PFSK-1 (cell line): ENCODE data around the gene MOBP.

Experiments
- POLR2AphosphoS5 ChIP-seq: IDR thresholded peaks from 2 replicates; pipeline ENCODE4 v1.6.1; 2012; ENCODE audit warnings: low read depth, mild to moderate bottlenecking, control low read depth, low read length, moderate library complexity
- REST ChIP-seq, 2 experiments: IDR thresholded peaks; 2 replicates each; pipeline versions ENCODE4 v1.6.1 to v1.8.0; 2011 to 2012; ENCODE audit warnings: low read depth in 2 of 2, low read length in 2 of 2, control low read depth in 1 of 2, inconsistent platforms in 1 of 2, mild to moderate bottlenecking in 1 of 2, moderate library complexity in 1 of 2; ENCODE audit not compliant: insufficient read depth in 1 of 2
- TAF1 ChIP-seq: IDR thresholded peaks from 2 replicates; pipeline ENCODE4 v1.6.1; 2012; ENCODE audit warnings: low read length, control low read depth, borderline replicate concordance; ENCODE audit not compliant: insufficient read depth

- no peak for TF ChIP-seq REST (IDR thresholded peaks at IDR 0.05; ENCODE audit: insufficient read depth in 1 of 2, low read depth in 2 of 2, low read length in 2 of 2)
- no peak for TF ChIP-seq TAF1
- no peak for TF ChIP-seq POLR2AphosphoS5
These were observed 63.6 kb downstream of the MOBP start for GRCh38 chr3:39531066-39531465.
